ENCODE measurements around the gene FPR2. TPM values are rescaled to one million over a fixed set of nuclear protein-coding genes. Genes with fewer than 3 reads are reported as not detected.

The FPR2 gene
- total and polyA plus RNA-seq, 2 donors = 1.2 to 1.4 TPM

- H3K9me3 ChIP-seq (ENCODE audit: control insufficient read depth in 2 of 2, insufficient read depth in 1 of 2, low read length in 1 of 2) = no peaks in the 10 kb centered on the region
- peaks cover 0 to 3% of the 10 kb centered on the region in 2 donors for H3K4me1 ChIP-seq (ENCODE audit: control insufficient read depth in 2 of 2, insufficient read depth in 2 of 2, low read length in 2 of 2)
- peak in 1 of 9 donors; percentile 9 for DNase-seq (ENCODE audit: low read depth in 6 of 9, low spot score in 9 of 9)
- H3K27me3 ChIP-seq (ENCODE audit: control insufficient read depth in 2 of 2, insufficient read depth in 1 of 2, low read length in 1 of 2) = peaks cover 19 to 56% of the 10 kb centered on the region in 2 donors
- no peaks in the 10 kb centered on the region for H3K36me3 ChIP-seq (ENCODE audit: control insufficient read depth in 2 of 2, insufficient read depth in 2 of 2, low read length in 1 of 2)
- no peak overlapping the region for H3K4me3 ChIP-seq (ENCODE audit: low read length in 2 of 2)
- no peak overlapping the region for H3K27ac ChIP-seq (ENCODE audit: low read depth in 1 of 2, low read length in 1 of 2)
- WGBS = 7% methylated on average over 83 of the region's 83 CpGs
Observed at GRCh38 chr19:51719251-51719988, 41.6 kb upstream of the FPR2 start.

GRCh38 chr19:51721905-51722304 is 39.1 kb upstream of the FPR2 start:
- DNase-seq (ENCODE audit: low read depth in 6 of 9, low spot score in 9 of 9) = peak in 1 of 9 donors; percentile 39
- H3K9me3 ChIP-seq (ENCODE audit: control insufficient read depth in 2 of 2, insufficient read depth in 1 of 2, low read length in 1 of 2) = no peaks in the 10 kb centered on the region
- H3K27ac ChIP-seq (ENCODE audit: low read depth in 1 of 2, low read length in 1 of 2) = no peak overlapping the region
- 84% methylated on average over 7 of the region's 7 CpGs for WGBS
- no peaks in the 10 kb centered on the region for H3K36me3 ChIP-seq (ENCODE audit: control insufficient read depth in 2 of 2, insufficient read depth in 2 of 2, low read length in 1 of 2)
- peaks cover 0 to 6% of the 10 kb centered on the region in 2 donors for H3K4me1 ChIP-seq (ENCODE audit: control insufficient read depth in 2 of 2, insufficient read depth in 2 of 2, low read length in 2 of 2)
- no peak overlapping the region for H3K4me3 ChIP-seq (ENCODE audit: low read length in 2 of 2)
- peaks cover 19 to 62% of the 10 kb centered on the region in 2 donors for H3K27me3 ChIP-seq (ENCODE audit: control insufficient read depth in 2 of 2, insufficient read depth in 1 of 2, low read length in 1 of 2)

GRCh38 chr19:51722492-51722891 is 38.5 kb upstream of the FPR2 start:
- 85% methylated on average over 2 of the region's 2 CpGs for WGBS
- Histone ChIP-seq H3K4me1 (ENCODE audit: control insufficient read depth in 2 of 2, insufficient read depth in 2 of 2, low read length in 2 of 2) (peaks cover 0 to 6% of the 10 kb centered on the region in 2 donors), H3K9me3 (ENCODE audit: control insufficient read depth in 2 of 2, insufficient read depth in 1 of 2, low read length in 1 of 2) (no peaks in the 10 kb centered on the region), H3K27ac (ENCODE audit: low read depth in 1 of 2, low read length in 1 of 2) (no peak overlapping the region), H3K27me3 (ENCODE audit: control insufficient read depth in 2 of 2, insufficient read depth in 1 of 2, low read length in 1 of 2) (peaks cover 19 to 61% of the 10 kb centered on the region in 2 donors), H3K36me3 (ENCODE audit: control insufficient read depth in 2 of 2, insufficient read depth in 2 of 2, low read length in 1 of 2) (no peaks in the 10 kb centered on the region), H3K4me3 (ENCODE audit: low read length in 2 of 2) (no peak overlapping the region)
- DNase-seq (ENCODE audit: low read depth in 6 of 9, low spot score in 9 of 9) = no peak

- Histone ChIP-seq H3K4me1 (ENCODE audit: control insufficient read depth in 2 of 2, insufficient read depth in 2 of 2, low read length in 2 of 2) (peaks cover 0 to 6% of the 10 kb centered on the region in 2 donors), H3K27me3 (ENCODE audit: control insufficient read depth in 2 of 2, insufficient read depth in 1 of 2, low read length in 1 of 2) (peaks cover 11 to 43% of the 10 kb centered on the region in 2 donors), H3K36me3 (ENCODE audit: control insufficient read depth in 2 of 2, insufficient read depth in 2 of 2, low read length in 1 of 2) (no peaks in the 10 kb centered on the region), H3K9me3 (ENCODE audit: control insufficient read depth in 2 of 2, insufficient read depth in 1 of 2, low read length in 1 of 2) (no peaks in the 10 kb centered on the region), H3K4me3 (ENCODE audit: low read length in 2 of 2) (no peak overlapping the region), H3K27ac (ENCODE audit: low read depth in 1 of 2, low read length in 1 of 2) (no peak overlapping the region)
- WGBS = 71% methylated on average over 15 of the region's 15 CpGs
- DNase-seq (ENCODE audit: low read depth in 6 of 9, low spot score in 9 of 9) = no peak
Observed at GRCh38 chr19:51724543-51724942, 36.4 kb upstream of the FPR2 start.

GRCh38 chr19:51726049-51726448 is 34.9 kb upstream of the FPR2 start:
- Histone ChIP-seq H3K4me3 (ENCODE audit: low read length in 2 of 2) (no peak overlapping the region), H3K27ac (ENCODE audit: low read depth in 1 of 2, low read length in 1 of 2) (no peak overlapping the region), H3K36me3 (ENCODE audit: control insufficient read depth in 2 of 2, insufficient read depth in 2 of 2, low read length in 1 of 2) (no peaks in the 10 kb centered on the region), H3K27me3 (ENCODE audit: control insufficient read depth in 2 of 2, insufficient read depth in 1 of 2, low read length in 1 of 2) (peaks cover 2 to 30% of the 10 kb centered on the region in 2 donors), H3K4me1 (ENCODE audit: control insufficient read depth in 2 of 2, insufficient read depth in 2 of 2, low read length in 2 of 2) (peaks cover 0 to 6% of the 10 kb centered on the region in 2 donors), H3K9me3 (ENCODE audit: control insufficient read depth in 2 of 2, insufficient read depth in 1 of 2, low read length in 1 of 2) (peaks cover 0 to 5% of the 10 kb centered on the region in 2 donors)
- 74% methylated on average over 14 of the region's 14 CpGs for WGBS
- DNase-seq (ENCODE audit: low read depth in 6 of 9, low spot score in 9 of 9) = peak in 3 of 9 donors; percentile 13 to 26 (median 25)

- peaks cover 0 to 6% of the 10 kb centered on the region in 2 donors for H3K4me1 ChIP-seq (ENCODE audit: control insufficient read depth in 2 of 2, insufficient read depth in 2 of 2, low read length in 2 of 2)
- 94% methylated on average over 7 of the region's 7 CpGs for WGBS
- H3K9me3 ChIP-seq (ENCODE audit: control insufficient read depth in 2 of 2, insufficient read depth in 1 of 2, low read length in 1 of 2) = peaks cover 0 to 5% of the 10 kb centered on the region in 2 donors
- H3K27ac ChIP-seq (ENCODE audit: low read depth in 1 of 2, low read length in 1 of 2) = no peak overlapping the region
- H3K4me3 ChIP-seq (ENCODE audit: low read length in 2 of 2) = no peak overlapping the region
- DNase-seq (ENCODE audit: low read depth in 6 of 9, low spot score in 9 of 9) = no peak
- H3K27me3 ChIP-seq (ENCODE audit: control insufficient read depth in 2 of 2, insufficient read depth in 1 of 2, low read length in 1 of 2) = peaks cover 0 to 23% of the 10 kb centered on the region in 2 donors
- H3K36me3 ChIP-seq (ENCODE audit: control insufficient read depth in 2 of 2, insufficient read depth in 2 of 2, low read length in 1 of 2) = no peaks in the 10 kb centered on the region
Observed at GRCh38 chr19:51727349-51727880, 33.6 kb upstream of the FPR2 start.

- Histone ChIP-seq H3K9me3 (ENCODE audit: control insufficient read depth in 2 of 2, insufficient read depth in 1 of 2, low read length in 1 of 2) (peaks cover 0 to 5% of the 10 kb centered on the region in 2 donors), H3K27ac (ENCODE audit: low read depth in 1 of 2, low read length in 1 of 2) (no peak overlapping the region), H3K4me1 (ENCODE audit: control insufficient read depth in 2 of 2, insufficient read depth in 2 of 2, low read length in 2 of 2) (peaks cover 0 to 3% of the 10 kb centered on the region in 2 donors), H3K4me3 (ENCODE audit: low read length in 2 of 2) (no peak overlapping the region), H3K36me3 (ENCODE audit: control insufficient read depth in 2 of 2, insufficient read depth in 2 of 2, low read length in 1 of 2) (no peaks in the 10 kb centered on the region), H3K27me3 (ENCODE audit: control insufficient read depth in 2 of 2, insufficient read depth in 1 of 2, low read length in 1 of 2) (peaks cover 0 to 5% of the 10 kb centered on the region in 2 donors)
- 95% methylated on average over 2 of the region's 2 CpGs for WGBS
- no peak for DNase-seq (ENCODE audit: low read depth in 6 of 9, low spot score in 9 of 9)
Observed at GRCh38 chr19:51729781-51730180, 31.2 kb upstream of the FPR2 start.

- H3K27me3 ChIP-seq (ENCODE audit: control insufficient read depth in 2 of 2, insufficient read depth in 1 of 2, low read length in 1 of 2) = peaks cover 0 to 5% of the 10 kb centered on the region in 2 donors
Observed at GRCh38 chr19:51733742-51734522, 27.0 kb upstream of the FPR2 start.

More at GRCh38 chr19:51733742-51734522, 27.0 kb upstream of the FPR2 start:
- Histone ChIP-seq H3K4me1 (ENCODE audit: control insufficient read depth in 2 of 2, insufficient read depth in 2 of 2, low read length in 2 of 2) (no peaks in the 10 kb centered on the region), H3K4me3 (ENCODE audit: low read length in 2 of 2) (no peak overlapping the region), H3K9me3 (ENCODE audit: control insufficient read depth in 2 of 2, insufficient read depth in 1 of 2, low read length in 1 of 2) (peaks cover 0 to 5% of the 10 kb centered on the region in 2 donors), H3K27ac (ENCODE audit: low read depth in 1 of 2, low read length in 1 of 2) (no peak overlapping the region), H3K36me3 (ENCODE audit: control insufficient read depth in 2 of 2, insufficient read depth in 2 of 2, low read length in 1 of 2) (no peaks in the 10 kb centered on the region)
- no peak for DNase-seq (ENCODE audit: low read depth in 6 of 9, low spot score in 9 of 9)
- WGBS = 94% methylated on average over 7 of the region's 7 CpGs
